Measurements from ENCODE around the gene PARP1.

Gene PARP1

GRCh38 chr1:226420897-226421296, 13.0 kb upstream of the PARP1 start:
- no peak for TF ChIP-seq GATA2 (IDR thresholded peaks at IDR 0.05; ENCODE audit: low read depth, low read length)
- TF ChIP-seq GATA3 (IDR thresholded peaks at IDR 0.05; ENCODE audit: low read depth, low read length), result no peak

GRCh38 chr1:226420328-226420727, 12.4 kb upstream of the PARP1 start:
- no peak for TF ChIP-seq GATA3 (IDR thresholded peaks at IDR 0.05; ENCODE audit: low read depth, low read length)
- no peak for TF ChIP-seq GATA2 (IDR thresholded peaks at IDR 0.05; ENCODE audit: low read depth, low read length)

- TF ChIP-seq GATA3 (IDR thresholded peaks at IDR 0.05; ENCODE audit: low read depth, low read length) (no peak), GATA2 (IDR thresholded peaks at IDR 0.05; ENCODE audit: low read depth, low read length) (no peak)
Measured at GRCh38 chr1:226419284-226420029, 11.6 kb upstream of the PARP1 start.

GRCh38 chr1:226417830-226418546, 10.1 kb upstream of the PARP1 start:
- TF ChIP-seq GATA3 (IDR thresholded peaks at IDR 0.05; ENCODE audit: low read depth, low read length) (no peak), GATA2 (IDR thresholded peaks at IDR 0.05; ENCODE audit: low read depth, low read length) (no peak)

GRCh38 chr1:226417350-226417749, 9.5 kb upstream of the PARP1 start:
- TF ChIP-seq GATA3 (IDR thresholded peaks at IDR 0.05; ENCODE audit: low read depth, low read length) (no peak), GATA2 (IDR thresholded peaks at IDR 0.05; ENCODE audit: low read depth, low read length) (no peak)

- no peak for TF ChIP-seq GATA2 (IDR thresholded peaks at IDR 0.05; ENCODE audit: low read depth, low read length)
- no peak for TF ChIP-seq GATA3 (IDR thresholded peaks at IDR 0.05; ENCODE audit: low read depth, low read length)
Measured at GRCh38 chr1:226414098-226414698, 6.3 kb upstream of the PARP1 start.

GRCh38 chr1:226411619-226412018, 3.7 kb upstream of the PARP1 start:
- no peak for TF ChIP-seq GATA3 (IDR thresholded peaks at IDR 0.05; ENCODE audit: low read depth, low read length)
- no peak for TF ChIP-seq GATA2 (IDR thresholded peaks at IDR 0.05; ENCODE audit: low read depth, low read length)

GRCh38 chr1:226410958-226411357, 3.1 kb upstream of the PARP1 start:
- TF ChIP-seq GATA2 (IDR thresholded peaks at IDR 0.05; ENCODE audit: low read depth, low read length), result no peak
- TF ChIP-seq GATA3 (IDR thresholded peaks at IDR 0.05; ENCODE audit: low read depth, low read length), result no peak

GRCh38 chr1:226409392-226409791, 1.5 kb upstream of the PARP1 start:
- TF ChIP-seq GATA2 (IDR thresholded peaks at IDR 0.05; ENCODE audit: low read depth, low read length), result no peak
- no peak for TF ChIP-seq GATA3 (IDR thresholded peaks at IDR 0.05; ENCODE audit: low read depth, low read length)

GRCh38 chr1:226408285-226409184, 642 bp upstream of the PARP1 start:
- TF ChIP-seq GATA2 (IDR thresholded peaks at IDR 0.05; ENCODE audit: low read depth, low read length) (no peak), GATA3 (IDR thresholded peaks at IDR 0.05; ENCODE audit: low read depth, low read length) (no peak)

GRCh38 chr1:226407199-226407496, 745 bp downstream of the PARP1 start:
- TF ChIP-seq GATA3 (IDR thresholded peaks at IDR 0.05; ENCODE audit: low read depth, low read length) (no peak), GATA2 (IDR thresholded peaks at IDR 0.05; ENCODE audit: low read depth, low read length) (peak; percentile 61)

GRCh38 chr1:226406401-226406881, 1.5 kb downstream of the PARP1 start:
- TF ChIP-seq GATA3 (IDR thresholded peaks at IDR 0.05; ENCODE audit: low read depth, low read length) (no peak), GATA2 (IDR thresholded peaks at IDR 0.05; ENCODE audit: low read depth, low read length) (no peak)

- TF ChIP-seq GATA2 (IDR thresholded peaks at IDR 0.05; ENCODE audit: low read depth, low read length) (no peak), GATA3 (IDR thresholded peaks at IDR 0.05; ENCODE audit: low read depth, low read length) (no peak)
Measured at GRCh38 chr1:226405411-226405988, 2.4 kb downstream of the PARP1 start.

GRCh38 chr1:226404904-226405222, 3.0 kb downstream of the PARP1 start:
- TF ChIP-seq GATA3 (IDR thresholded peaks at IDR 0.05; ENCODE audit: low read depth, low read length) (no peak), GATA2 (IDR thresholded peaks at IDR 0.05; ENCODE audit: low read depth, low read length) (no peak)

All from SH-SY5Y (cell line).